HG03066 (cell line): ENCODE results near the gene BOLA3.
"Not testable (repeated sequence)": the region's sequence is repeated elsewhere in the genome, so short reads cannot be mapped to it uniquely, and the experiment has no call there.

ENCODE experiments used
- ATAC-seq: cut with Tn5 transposase; IDR thresholded peaks from one replicate; pipeline ENCODE4 v1.9.1; 2021; ENCODE audit warnings: low read depth; ENCODE audit not compliant: unreplicated experiment

BOLA3 gene, protein sequence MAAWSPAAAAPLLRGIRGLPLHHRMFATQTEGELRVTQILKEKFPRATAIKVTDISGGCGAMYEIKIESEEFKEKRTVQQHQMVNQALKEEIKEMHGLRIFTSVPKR

DNA sequence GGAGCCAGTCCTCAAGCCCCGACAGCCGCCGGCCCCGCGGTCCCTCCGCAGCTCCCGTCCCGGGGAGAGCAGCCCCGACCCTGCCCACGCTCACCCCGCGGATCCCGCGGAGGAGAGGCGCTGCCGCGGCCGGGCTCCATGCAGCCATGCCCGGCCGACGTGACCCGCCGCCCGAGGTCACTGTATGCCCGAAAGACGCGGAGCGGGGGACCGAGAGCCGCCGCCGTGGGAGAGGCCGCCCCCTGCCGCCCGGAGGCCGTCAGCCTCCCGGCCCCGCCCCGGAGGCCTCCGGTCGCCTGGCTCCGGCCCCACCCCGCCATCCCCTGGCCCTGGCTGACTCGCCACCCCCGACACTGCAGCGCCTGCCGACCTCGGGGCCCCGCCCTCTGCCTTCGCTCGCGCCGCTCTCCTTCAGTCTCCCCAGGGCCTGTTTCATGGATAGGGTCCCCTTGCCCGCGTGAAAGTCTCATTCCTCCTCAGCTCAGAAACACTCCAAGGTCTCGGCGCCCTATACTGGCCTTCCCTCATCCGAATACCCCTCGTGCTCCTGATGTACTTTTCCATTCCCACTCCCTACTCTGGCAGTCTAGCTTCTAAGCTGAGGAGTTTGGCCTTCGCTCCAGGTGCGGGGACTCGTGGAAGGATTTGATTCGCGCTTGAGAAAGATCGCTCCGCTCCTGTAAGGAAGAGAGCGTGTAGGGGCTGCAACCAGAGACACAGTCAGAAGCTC is at the start of gene BOLA3:
Gene BOLA3, minus strand, starts transcription at position 186 of the 730 bp plus-strand sequence. Its CDS starts 38 bp downstream, at position 148.
- peak; percentile 88 for ATAC-seq

DNA sequence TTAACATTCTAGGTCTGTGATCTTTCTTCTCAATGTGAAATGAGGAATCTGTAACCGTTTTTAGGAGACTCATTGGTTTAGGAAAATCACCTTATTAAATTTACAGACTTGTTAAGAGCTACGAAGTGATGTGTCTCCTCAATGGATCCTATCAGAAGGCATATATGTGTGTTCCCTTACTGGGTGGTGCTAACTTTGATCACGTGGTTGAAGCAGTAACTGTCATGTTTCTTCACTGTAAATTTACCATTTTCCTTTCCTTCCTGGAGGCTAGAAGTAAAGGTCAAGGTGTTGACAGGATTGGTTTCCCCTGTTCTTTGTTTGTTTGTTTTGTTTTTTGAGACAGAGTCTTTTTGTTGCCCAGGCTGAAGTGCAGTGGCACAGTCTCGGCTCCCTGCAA is 49.3 kb upstream of the BOLA3 start:
- no peak for ATAC-seq

DNA sequence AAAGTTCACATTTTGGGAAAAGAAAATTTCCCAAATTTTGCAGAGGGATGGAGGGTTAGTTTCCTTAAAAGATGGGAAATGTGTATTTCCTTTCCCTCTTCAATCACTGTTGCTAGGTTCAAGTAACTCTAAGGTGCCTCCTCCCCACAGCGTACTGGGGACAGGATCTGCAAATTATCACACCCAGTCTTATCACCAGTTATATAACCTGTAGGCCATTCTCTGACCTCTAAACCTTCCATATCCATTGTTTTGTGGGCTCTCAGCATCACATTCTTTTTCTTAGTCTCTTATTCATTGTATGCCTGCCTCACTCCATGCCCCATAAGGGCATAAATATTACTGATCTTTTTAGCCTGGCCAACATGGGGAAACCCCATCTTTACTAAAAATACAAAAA is 47.1 kb upstream of the BOLA3 start:
- no peak for ATAC-seq

DNA sequence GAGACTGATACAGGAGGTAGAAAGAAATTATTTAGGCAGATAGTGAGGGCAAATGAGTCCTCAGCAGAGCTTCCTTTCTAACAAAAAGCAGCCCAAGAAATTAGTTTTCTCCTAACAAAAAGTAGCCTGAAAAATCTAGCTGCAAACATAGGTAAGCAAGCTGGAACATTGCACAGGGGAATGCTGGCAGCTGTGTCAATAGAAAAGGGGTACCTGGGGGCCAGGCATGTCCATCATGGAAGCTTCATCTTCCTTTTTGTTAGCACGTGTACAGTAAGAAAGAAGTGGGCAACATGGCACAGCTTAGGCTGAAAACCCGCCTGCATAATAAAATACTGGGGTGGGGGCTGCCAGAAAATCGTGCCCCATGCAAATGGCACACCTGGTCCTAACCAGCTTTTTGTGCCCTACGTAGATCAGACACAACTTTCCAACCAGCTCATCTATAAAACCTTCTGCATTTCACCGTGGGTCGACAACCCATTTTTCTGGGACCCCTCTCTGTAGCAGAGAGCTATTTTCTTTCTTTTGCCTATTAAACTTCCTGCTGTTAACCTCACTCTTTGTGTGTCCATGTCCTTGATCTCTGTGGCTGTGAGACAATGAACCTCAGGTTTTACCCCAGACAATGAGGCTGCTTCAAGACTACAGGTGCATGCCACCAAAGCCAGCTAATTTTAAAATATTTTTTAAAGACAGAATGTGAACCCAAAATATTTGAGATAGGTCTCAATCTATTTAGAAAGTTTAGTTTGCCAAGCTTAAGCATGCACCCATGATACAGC is 44.1 kb upstream of the BOLA3 start:
- ATAC-seq: no peak

DNA sequence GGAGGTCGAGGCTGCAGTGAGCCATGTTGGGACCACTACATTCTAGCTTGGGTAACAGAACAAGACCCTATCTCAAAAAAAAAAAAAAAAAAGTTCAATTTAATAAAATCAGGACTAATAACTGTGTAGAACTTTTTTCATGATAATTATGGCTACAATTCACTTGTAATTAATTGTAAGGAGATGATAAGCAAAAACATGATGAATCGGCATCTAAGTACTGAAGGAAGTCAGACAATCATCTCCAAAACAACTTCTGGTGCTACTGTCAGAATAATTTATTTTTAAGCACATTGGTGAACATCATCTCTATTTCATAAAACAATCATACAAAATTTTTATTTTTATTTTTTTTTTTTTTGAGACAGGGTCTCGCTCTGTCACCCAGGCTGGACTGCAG is 41.0 kb upstream of the BOLA3 start:
- ATAC-seq: no peak

DNA sequence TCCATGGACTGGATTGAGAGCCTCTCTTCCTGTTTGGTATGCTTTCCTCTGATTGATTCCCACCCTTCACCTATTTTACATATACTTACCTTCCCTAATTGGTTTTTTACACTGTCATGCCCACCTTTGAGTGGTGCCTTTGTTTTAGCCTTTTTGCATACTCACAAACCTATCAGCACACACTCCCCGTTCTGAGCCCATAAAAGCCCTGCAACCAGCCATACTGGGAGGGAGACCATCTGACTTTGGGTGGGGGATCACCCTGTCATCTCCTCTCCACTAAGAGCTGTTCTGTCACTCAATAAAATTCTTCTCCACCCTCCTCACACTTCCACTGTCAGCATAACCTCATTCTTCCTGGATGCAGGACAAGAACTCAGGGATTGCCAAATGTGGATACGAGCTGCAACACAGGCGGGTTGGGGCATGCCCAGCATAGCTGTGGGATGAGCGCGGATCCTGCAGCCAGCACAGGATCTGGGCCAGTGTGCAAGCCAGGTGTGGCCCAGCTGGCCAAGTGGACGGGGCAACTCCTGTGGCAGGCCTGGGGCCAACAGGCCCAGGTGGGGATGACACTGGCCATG is 40.4 kb upstream of the BOLA3 start:
- no peak for ATAC-seq

DNA sequence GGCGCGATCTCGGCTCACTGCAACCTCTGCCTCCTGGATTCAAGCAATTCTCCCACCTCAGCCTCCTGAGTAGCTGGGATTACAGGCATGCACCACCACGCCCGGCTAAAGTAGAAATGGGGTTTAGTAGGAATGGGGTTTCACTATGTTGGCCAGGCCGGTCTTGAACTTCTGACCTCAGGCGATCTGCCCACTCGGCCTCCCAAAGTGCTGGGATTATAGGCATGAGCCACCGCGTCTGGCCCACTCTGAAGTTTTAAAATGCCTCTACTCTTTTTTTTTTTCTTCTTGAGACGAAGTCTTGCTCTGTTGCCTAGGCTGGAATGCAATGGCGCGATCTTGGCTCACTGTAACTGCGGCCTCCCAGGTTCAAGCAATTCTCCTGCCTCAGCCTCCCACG is 39.0 kb upstream of the BOLA3 start:
- not testable (repeated sequence) for ATAC-seq

DNA sequence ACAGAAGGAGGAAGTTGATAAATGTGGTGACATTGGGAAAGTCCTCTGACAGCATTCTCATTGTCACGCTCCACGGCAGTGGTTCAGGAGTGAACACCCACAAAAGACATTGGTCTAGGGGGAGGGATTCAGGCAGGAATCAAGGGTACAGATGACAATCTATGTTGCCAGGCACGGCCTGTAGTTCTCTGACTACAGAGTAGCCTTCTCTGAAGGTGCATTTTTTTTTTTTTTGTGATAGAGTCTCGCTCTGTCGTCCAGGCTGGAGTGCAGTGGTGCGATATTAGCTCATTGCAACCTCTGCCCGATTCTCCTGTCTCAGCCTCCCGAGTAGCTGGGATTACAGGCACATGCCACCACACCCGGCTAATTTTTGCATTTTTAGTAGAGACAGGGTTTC is 38.3 kb upstream of the BOLA3 start:
- peak; percentile 55 for ATAC-seq

DNA sequence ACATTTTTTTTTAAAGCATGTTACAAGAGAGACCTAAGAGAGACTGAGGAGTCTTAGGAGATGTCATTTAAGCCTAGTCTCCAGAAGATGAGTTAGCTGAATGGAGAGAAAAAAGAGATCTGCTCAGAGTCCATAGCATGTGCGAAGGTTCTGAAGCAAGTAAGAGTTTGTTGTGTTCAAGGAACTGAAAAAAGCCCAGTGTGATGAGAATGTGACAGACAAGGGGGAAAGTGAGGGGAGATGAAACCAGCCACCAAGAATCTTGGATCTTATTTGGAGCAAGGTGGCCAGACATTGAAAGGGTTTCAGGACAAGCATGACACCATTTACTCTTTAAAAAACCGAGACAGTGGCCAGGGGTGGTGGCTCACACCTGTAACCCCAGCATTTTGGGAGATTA is 36.2 kb upstream of the BOLA3 start:
- ATAC-seq: no peak

DNA sequence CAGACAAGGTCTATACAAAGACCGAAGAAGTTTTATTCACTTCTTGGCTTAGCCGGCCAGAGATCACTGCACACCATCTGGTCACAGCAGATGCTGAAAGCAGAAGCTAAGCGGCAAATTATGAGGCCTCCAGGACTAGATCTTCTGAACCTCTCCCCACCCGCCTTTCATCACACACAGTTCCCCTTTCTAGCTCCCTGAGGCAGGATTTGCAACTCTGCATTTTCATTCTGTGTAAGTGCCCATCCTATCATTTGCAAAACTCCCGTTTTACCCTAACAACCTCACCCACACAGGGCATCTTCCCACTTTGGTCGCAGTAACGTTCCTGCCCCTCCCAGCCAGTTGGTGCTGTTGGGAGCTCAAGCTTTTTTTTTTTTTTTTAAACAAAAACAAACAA is 34.0 kb upstream of the BOLA3 start:
- ATAC-seq: peak; percentile 35

DNA sequence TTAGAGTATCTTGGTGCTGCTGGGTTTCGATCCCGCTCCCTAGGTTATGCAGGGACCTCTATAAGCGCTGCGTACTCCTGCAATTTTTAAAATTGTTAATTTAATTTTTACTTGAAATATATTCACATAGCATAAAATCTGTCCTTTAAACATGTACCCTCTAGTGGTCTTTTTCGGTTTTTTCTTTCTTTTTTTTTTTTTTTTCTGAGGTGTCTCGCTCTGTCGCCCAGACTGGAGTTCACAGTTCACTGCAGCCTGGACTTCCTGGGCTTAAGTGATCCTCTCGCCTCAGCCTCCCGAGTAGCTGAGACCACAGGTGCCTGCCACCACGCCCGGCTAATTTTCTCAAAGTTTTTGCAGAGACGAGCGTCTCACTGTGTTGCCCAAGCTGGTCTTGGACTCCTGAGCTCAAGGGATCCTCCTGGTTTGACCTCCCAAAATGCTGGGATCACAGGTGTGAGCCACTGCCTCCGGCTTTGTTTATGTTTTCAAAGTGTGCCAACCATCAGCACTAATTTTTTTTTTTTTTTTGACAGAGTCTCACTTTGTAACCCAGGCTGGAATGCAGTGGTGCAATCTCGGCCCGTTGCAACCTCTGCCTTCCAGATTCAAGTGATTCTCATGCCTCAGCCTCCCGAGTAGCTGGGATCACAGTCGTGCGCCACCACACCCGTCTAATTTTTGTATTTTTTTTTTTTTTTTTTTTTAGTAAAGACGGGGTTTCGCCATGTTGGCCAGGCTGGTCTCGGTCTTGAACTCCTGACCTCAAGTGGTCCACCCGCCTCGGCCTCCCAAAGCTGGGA is 31.6 kb upstream of the BOLA3 start:
- peak; percentile 11 for ATAC-seq

DNA sequence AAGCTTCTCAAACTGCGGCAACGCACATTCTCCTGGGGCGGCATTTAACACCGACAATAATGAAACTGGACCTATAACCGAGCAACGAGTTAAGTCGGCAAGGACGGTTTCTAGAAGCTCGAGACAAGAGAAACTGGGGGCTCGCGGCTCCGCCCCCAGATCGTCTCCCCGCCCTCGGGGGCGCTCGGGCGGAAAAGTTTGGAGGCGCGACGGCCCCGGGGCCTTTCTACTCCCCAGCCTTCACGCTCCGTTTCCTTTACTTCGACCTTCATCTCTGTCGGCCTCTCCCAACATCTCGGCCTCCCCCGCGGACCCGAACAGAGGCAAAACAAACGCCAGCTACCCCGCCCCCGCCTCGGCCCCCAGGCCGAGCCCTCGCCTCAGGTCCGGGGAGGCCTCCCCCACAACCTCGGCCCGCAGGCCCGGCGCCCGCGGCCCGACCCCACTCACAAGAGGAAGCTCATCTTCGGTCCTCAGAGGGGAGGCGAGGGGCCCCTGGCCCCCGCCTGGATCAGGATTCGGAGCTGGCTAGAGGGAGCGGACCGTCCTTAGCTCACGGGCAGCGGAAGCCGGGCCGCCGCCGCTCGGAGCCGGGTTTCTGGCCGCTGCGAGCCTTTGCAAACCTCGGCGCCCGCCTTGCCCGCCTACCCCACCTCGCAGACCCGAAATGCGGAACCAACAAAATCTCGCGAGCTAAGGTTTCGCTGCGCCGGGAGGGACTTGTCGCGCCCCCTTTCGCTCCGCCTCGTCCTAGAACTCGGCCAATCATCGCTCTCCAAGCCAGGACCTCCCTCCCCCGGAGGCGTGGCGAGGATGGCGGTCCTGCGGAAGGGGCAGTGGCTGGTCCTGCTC is 30.7 kb upstream of the BOLA3 start, which contains the start of gene MOB1A:
Gene MOB1A, minus strand, starts transcription at position 669 of the 852 bp plus-strand sequence. Its CDS starts 205 bp downstream, at position 464.
- ATAC-seq: peak; percentile 78

DNA sequence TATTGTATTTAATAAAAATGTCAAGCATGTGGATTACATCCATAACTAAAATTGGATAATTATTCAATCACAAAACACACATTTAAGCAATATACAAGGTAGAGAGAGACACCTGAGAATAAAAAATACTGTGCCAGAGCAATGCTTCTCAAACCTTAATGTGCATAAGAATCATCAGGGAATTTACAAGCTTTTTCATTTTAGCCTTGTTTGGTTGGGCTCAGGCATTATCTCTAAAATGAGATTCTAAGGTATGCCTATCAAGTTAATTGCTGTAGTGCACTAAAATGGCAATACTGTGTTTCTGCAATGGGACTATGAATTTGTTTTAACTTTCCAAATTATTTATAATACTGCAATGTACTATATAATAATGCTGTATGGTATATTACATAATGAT is 30.0 kb upstream of the BOLA3 start:
- ATAC-seq: no peak

DNA sequence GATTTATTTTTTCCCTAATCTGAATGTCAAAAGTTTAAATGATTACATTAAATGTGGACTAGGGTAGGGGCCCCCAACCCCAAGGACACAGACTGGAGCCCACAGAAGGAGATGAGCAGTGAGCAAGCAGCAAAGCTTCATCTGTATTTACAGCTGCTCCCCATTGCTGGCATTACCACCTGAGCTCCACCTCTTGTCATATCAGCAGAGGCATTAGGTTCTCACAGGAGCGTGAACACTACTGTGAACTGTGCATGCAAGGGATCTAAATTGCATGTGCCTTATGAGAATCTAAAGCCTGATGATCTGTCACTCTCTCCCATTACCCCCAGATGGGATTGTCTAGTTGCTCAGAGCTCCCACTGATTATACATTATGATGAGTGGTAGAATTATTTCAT is 27.2 kb upstream of the BOLA3 start:
- ATAC-seq: no peak

DNA sequence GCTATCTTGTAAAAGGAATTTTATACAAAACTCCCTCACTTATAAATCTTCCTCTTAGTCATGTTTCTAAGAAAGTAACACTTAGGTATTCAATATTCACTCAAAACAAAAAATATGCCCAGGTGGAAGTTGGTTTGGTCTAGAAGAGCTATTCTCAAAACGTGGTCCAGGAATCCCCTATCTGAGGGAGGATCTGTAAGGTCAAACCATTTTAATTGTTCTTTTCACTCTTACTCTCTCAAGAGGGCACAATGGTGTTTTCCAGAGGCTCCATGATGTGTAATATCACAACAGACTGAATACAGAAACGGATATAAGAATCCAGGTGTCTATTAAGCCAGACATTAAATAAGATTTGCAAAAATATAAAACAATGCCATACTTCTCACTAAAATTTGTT is 21.0 kb upstream of the BOLA3 start:
- ATAC-seq: no peak

DNA sequence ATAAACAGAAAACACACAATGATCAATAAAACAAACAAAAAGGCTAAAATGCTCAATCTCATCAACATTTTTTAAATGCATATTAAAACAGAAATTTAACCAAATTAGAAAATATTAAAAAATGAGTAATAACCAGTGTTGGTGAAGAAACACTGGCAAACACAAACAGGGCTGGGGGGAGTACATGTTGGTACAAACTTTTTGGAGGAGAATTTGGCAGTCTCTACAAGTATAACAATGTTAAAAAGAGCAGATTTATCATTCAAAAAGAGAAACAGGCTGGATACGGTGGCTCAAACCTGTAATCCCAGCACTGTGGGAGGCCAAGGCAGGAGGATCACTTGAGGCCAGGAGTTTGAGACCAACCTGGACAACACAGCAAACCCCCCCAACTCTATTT is 17.0 kb upstream of the BOLA3 start:
- ATAC-seq: no peak

DNA sequence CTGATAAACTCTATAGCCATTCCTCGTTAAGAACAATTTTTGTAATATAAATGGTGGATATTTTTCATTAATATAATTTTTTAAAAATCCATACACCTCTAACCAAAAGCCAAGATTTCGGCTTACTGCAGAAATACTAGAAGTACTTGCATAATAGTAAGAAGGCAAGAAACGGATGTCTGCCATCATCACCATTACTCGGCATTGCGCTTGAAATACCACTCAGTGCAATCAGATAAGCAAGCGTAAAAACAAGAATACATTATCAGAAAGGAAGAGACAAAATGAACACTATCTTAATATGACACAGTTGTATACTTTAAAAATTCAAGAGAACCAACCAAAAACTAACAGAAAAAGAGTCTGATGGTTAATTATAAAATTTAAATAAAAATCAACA is 15.2 kb upstream of the BOLA3 start:
- ATAC-seq: no peak

DNA sequence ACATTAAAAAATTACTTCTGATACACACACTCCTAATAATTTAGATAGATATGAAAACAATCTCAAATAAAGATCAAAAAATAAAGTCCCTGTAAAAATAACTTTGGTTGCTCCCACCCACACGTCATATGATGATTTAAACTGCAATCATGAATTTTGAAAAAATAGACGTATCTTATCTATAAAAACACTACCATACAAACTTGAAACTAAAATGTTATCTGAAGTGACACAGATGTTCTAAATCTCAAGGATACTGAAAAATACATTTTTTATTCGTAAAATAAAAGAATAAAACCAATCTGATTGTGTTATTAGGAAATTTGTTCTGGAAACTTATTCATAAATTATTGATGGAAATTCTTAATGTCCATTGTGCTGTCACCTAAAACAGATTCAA is 8.1 kb upstream of the BOLA3 start:
- ATAC-seq: no peak

DNA sequence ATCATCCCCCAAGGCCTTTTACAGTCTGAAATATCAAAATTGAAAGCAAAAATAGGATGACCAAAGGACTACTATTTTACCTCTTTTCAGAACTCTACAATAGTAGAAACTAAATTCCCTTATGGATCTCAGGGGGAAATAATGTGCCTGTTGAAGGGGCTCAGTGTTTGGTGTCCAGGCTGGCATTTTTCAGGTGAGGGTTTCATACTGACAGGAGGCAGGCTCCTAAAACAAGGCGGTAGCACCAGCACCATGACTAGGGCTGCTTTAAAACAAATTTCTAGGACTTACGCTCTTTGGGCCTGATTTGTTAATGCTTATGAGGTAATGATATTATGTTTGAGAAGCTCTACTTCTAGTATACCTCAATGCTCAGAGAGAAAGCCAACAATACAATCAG is 5.2 kb upstream of the BOLA3 start:
- no peak for ATAC-seq
